GM15510 (cell line): Measurements from ENCODE around the gene PALS2.

Experiments used
- POLR2A ChIP-seq: IDR thresholded peaks from 3 replicates; pipeline ENCODE4 v1.6.1; 2011; ENCODE audit warnings: borderline replicate concordance; ENCODE audit not compliant: insufficient read length; ENCODE audit errors: extremely low read depth

Gene PALS2

DNA sequence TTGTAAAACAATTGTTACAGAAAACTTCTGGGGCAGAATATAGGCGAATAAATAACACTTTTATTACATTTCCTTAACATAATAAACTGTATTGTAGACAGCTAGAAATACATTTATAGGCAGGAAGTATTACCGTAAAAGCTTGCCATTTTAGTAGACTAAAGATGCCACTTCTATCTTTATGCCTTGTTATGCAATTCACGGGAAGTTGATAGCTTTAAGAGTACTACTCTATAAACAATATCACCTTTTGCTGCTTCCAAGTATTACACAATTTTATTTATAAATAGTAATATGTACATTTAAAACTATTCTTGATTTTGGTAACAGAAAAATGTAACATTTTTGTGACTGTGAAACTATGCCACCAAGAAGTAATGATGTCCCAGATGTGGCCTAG, 37.9 kb downstream of the PALS2 start:
- TF ChIP-seq POLR2A = no peak

DNA sequence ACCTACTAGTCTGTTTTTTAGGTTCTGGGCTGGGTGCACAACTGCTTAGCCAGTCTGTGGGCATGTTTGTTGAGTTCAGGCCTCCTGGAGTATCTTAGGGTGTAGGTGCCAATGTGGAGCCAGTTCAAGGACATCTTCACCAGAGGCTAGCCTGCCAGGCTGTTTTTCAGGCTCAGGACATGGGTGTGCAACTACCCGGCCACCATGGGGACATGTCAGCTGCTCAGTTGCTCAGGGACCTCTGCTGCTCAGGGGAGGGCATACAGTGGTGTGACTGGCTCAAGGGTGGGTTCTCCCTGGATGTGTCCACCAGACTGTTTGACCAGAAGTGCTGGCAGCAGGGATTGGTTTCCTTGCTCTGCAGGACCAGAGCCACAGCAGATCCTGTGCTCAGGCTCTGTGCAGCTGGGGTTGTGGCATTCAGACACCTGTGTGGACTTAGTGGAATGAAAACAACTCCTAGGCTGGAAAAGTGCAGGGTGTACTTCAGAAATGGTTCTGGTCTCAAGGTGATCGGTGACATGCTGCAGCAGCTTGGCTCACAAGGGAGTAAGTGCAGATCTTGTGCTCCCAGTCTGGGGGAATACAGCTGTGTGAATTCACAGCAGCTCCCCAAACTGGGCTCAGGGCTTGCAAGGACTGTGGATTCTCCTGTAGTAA, 44.8 kb downstream of the PALS2 start:
- no peak for TF ChIP-seq POLR2A

DNA sequence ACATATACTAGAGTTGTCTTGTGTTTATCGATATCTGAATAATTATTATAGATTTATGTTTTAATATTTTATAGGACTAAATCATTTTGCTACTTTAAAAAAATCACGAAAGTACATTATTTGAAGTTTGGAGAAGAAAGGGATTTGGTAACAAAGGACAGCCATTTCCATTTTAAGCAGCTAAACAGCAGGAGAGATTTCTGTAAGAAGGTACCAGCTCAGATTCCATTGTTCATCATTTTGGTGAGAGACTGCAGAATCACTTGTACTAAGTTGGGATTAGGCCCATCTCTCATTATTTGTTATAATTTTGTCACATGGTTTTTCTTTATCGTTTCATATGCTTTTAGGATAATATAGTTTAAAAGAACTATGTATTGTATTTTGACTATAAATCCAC, 46.7 kb downstream of the PALS2 start:
- no peak for TF ChIP-seq POLR2A

DNA sequence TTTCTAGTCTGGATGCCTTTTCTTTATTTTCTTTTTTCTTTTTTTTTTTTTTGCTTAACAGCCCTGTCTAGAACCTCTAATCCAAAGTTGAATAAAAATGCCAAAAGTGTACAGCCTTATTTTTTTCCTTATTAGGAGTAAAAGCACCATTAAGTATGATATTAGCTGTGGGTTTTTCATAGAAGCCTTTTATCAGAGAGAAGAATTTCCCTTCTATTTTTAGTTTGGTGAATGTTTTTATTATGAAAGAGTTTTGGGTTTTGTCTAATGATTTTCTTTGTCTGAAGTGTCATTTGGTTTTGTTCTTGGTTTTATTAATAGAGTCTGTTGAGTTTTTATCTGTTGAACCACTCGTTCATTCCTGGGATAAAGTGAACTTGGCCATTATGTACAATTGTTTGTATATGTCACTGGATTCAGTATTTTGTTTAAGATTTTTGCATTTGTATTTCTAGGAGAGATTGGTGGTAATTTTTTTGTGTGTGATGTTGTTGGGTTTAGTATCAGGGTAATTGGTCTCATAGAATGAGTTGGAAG, 49.5 kb downstream of the PALS2 start:
- no peak for TF ChIP-seq POLR2A
